HG02623 (cell line): ENCODE measurements around the gene DNAAF8.
A peak's percentile ranks its signal among the peaks of the same experiment; 100 is the strongest.

Source experiments
- ATAC-seq: cut with Tn5 transposase; IDR thresholded peaks from one replicate; pipeline ENCODE4 v1.9.1; 2021; ENCODE audit warnings: moderate library complexity; ENCODE audit not compliant: unreplicated experiment

Gene DNAAF8

DNA sequence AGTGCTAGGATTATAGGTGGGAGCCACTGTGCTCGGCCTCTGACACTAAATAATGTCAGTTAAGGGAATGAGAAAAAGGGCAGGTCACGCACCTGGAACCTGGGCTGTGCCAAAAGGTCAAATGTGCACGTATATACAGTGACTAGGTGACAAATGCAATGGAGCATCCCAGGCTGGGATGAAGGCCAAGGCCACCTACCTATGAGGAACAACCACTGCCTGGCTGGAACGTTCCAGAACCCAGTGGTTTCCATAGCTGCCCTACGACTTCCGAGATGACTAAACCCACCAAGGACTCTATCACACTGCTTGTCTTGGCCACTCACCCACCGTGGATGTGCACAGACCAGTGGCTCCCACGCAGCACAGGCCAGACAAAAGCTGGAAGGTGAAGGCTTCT lies 16.6 kb downstream of the DNAAF8 start:
- ATAC-seq: no peak

- no peak for ATAC-seq
These were observed 18.2 kb downstream of the DNAAF8 start for GRCh38 chr16:4752351-4753100.

DNA sequence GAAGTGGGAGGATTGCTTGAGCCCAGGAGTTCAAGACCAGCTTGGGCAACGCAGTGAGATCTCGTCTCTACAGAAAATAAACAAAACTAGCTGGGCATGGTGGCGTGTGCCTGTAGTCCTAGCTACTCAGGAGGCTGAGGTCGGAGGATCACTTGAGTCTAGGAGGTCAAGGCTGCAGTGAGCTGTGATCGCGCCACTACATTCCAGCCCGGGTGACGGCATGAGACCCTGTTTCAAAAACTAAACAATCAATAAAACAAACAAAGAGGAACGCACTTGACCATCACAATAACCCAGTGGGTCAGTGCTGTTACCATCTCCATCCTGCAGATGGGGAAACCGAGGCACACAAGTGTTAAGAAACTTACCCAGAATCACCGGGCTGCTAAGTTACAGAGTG lies 18.9 kb downstream of the DNAAF8 start:
- ATAC-seq: no peak

DNA sequence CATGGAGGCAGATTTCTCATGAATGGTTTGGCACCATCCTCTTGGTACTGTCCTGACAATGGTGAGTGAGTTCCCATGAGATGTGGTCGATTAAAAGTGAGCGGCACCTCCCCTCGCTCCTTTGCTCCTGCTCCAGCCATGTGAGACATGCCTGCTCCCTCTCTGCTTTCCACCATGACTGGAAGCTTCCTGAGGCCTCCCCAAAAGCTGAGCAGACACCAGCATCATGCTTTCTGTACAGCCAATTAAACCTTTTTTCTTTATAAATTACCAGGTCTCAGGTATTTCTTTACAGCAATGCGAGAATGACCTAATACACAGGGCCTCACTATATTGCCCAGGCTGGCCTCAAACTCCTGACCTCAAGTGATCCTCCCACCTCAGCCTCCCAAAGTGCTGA lies 20.5 kb downstream of the DNAAF8 start:
- no peak for ATAC-seq

GRCh38 chr16:4755687-4756086 lies 21.4 kb downstream of the DNAAF8 start:
- no peak for ATAC-seq

DNA sequence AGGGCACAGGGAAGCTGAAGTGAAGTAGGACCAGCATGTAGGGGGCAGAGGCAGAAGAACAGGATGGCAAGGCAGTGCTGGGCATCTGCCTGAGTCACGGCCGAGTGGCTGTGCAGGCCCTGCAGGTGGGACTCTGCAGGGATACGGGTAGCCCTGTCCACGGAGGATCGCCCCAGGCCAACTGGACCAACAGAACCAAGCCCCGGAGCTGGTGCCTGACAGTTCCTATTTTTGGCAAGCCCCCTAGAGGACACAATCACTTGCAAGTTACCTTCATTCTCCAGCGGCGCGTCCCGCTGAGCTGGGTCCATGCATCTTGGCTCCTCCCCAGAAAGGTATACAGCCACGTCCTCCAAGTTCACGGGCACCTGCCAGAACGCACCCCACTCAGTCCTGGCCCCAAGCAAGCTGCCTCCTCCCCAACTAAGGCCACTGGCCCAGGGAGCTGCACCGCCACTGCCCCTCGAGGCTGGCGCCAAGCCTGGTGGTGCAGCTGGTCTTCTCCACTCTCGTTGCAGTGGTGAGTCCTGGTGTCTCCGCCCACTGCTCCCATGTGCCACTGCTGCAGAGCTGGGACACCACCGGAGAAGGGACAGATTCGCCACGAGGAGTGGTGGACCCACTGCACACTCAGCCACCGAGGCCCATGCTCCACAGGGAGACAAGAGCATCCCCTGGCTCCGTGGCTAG lies 26.0 kb downstream of the DNAAF8 start:
- ATAC-seq: no peak

- ATAC-seq: no peak
These were observed 27.9 kb downstream of the DNAAF8 start for GRCh38 chr16:4762205-4762604.

DNA sequence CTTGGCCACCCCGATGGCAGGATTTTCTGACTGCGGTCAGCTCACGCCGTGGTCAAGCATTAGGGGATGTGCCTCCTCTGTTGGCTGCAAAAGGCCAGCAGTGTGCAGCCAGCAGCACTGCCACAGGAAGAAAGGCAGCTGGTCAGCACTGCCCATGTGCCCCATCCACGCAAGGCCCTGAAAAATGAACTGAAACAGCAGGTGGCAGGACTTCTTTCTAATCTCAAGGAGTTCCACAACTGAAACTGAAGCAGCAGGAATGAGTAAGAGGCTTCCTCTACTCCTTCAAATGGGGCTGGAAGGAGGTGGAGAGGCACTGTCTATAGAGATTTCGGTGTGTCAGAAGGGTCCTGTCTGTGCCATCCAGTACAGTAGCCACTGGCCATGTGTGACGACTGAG lies 29.5 kb downstream of the DNAAF8 start:
- no peak for ATAC-seq

DNA sequence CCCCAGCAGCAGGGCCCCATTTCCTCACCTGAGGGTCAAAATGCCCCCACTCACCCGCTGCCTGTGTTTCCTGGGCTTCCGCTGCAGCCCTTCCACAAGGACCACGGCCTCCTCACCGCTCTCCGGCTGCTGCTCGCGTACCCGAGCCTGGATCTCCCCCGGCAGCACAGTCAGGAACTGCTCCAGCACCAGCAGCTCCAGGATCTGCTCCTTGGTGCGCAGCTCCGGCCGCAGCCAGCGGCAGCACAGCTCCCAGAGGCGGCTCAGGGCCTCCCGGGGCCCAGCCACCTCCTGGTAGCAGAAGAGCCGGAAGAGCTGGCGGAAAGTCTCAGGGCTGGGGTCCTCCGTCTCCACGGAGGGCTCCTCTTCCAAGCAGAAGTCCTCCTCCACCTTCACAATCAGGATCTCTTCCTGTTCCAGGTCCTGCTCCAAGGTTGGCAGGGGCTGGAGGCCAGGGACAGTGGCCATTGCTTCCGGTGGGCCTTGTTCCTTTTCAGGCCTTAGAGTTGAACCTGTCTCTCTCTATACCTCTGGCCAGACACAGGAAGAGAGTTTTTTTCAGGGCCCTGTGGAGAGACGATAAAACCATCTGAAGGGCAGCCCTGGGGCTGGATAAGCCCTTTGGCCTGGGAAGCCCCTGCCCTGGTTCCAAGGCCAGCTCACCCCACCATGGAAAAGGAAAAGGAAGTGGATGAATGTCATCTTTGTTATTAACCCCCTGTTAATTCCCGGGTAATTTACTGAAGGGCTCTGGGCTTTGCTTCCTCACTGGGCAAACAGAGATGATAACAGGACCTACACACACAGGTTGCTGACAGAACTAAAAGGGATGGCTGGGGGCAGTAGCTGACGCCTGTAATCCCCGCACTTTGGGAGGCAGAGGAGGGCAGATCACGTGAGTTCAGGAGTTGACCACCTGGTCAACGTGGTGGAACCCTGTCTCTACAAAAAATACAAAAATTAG lies 31.5 kb downstream of the DNAAF8 start:
- ATAC-seq: no peak

DNA sequence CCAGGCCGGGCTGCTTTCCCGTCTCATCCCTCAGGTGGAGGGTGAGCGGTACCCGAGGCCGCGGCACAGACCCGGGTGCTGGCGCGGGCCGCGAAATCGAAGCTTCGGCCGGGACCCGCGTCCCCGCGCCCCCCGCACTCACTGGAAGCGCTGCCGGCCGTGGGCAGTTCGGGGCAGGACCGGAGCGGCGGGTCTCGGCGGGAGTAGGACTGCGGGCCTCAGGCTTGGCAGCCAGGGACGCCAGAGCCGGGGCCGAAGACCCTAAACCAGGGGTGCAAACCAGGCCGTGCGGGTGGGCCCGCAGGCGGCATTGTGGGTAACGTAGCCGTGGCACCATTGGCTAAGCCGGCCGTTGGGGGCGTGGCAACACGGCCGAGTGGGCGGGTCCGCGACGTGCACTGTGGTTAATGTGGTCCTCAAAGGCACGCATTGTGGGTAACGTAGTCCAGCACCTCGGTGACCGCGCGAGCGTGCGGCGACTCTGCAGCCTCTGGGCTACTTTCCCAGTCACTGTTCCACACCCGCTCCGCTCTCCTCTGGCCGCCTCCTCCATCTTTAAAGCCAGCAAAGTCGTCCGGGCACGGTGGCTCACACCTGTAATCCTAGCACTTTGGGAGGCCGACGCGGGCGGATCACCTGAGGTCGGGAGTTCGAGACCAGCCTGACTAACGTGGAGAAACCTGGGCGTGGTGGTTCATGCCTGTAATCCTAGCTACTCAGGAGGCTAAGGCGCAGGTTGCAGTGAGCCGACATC lies 32.7 kb downstream of the DNAAF8 start, which contains the start of gene ZNF500:
Gene ZNF500 (minus strand): TSS at position 288 of the 754 bp plus-strand sequence. CDS start 1,184 bp downstream, outside the sequence.
- ATAC-seq: peak; percentile 70

DNA sequence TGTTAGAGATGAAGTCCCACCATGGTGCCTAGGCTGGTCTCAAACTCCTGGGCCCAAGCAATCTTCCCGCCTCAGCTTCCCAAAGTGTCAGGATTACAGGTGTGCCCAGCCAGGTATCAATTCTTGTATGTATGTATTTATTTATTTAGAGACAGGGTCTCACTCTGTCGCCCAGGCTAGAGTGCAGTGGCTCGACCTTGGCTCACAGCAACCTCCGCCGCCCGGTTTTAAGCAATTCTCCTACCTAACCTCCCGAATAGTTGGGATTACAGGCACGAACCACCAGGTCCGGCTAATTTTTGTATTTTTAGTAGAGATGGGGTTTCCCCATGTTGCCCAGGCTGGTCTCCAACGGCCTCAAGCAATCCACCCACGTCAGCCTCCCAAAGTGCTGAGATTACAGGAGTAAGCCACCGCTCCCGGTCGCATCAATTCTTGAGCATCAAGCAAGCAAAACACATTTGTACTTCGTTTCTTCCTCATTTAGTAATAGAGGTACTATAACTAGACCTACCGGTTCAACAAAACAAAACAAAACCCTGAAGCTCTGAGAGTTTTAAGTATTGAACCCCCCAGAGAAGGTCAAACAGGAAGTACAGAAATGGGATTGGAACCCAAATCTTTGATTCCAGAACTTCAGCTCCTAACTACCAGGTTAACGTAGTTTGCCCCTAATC lies 33.7 kb downstream of the DNAAF8 start:
- ATAC-seq: peak; percentile 2

GRCh38 chr16:4768549-4769305 lies 34.4 kb downstream of the DNAAF8 start:
- ATAC-seq: peak; percentile 62

DNA sequence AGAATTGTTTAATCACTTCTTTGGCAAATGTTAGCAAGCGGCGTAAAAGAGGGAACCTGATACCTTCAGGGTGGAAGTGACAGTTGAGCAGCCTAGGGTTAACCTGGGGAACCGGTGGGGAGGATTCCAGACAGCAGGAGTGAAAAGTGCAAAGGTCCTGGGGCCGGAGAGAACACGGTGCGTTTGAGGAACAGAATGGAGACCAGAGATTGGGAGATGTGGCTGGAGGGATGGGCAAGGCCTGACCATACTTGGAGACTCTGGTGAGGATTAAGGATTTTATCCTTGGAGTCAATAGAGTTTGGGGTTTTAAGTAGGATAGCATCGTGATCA lies 34.9 kb downstream of the DNAAF8 start:
- ATAC-seq: no peak

GRCh38 chr16:4771646-4772045 lies 37.3 kb downstream of the DNAAF8 start:
- no peak for ATAC-seq

GRCh38 chr16:4772351-4772750 lies 38.0 kb downstream of the DNAAF8 start:
- ATAC-seq: no peak

GRCh38 chr16:4775005-4775404 lies 40.7 kb downstream of the DNAAF8 start:
- no peak for ATAC-seq

DNA sequence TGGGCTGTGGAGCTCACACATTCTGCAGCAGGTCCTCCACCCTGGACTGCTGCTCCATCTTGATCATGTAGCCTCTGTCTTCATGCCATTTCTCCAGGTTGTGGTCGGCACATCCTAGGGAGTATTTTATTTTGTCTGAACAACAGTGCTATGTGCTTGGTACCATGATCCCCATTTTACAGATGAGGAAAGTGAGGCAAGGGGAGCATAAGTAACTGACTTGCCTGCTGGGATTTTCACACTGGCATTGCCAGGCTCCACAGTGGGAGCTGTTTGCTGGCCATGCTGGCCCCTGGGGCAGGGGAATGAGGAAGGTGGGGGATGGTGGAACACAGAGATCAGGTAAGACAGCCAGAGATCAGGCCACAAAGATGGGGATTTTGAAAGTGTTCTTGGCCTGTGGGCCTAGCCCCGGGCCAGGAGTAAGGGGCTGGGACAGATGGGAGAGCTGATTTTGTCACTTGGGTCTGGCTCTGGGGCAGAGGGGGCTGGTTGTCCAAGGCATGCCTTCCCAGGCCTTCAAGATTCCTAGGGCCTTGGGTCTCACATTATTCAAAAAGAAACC lies 41.9 kb downstream of the DNAAF8 start:
- no peak for ATAC-seq

- ATAC-seq: no peak
These were observed 43.2 kb downstream of the DNAAF8 start for GRCh38 chr16:4777339-4778049.

DNA sequence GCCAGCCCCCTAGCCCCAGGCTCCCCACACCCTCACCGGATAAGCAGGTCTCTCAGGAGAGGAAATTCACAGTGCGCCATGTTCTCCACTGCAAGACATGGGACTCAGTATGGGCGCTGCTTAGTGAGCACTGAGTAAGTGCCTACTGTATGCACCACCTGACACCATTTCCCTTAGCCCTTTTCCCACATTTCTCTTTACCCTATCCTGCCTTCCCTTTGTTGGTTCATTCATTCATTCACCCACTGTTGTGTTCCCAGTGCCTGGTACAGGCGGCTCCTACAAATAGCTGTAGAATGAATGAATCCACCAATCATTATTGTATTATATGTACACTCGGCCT lies 43.7 kb downstream of the DNAAF8 start:
- no peak for ATAC-seq
